Vagina (tissue), 2 donors: ENCODE measurements around the gene MCM3AP. TPM values are rescaled to one million over a fixed set of nuclear protein-coding genes. Genes with fewer than 3 reads are reported as not detected.

Experiments
- DNase-seq, 2 donors: peaks; one replicate each; pipeline ENCODE4 v3.0.0-alpha.2; 2017; ENCODE audit errors: extremely low spot score in 2 of 2
- H3K27ac ChIP-seq: fragments of 200-600 bp; sonication (generic); one replicate; pipeline ENCODE4 v1.5.1; 2019
- H3K27me3 ChIP-seq: fragments of 200-600 bp; sonication (generic); one replicate; pipeline ENCODE4 v1.5.1; 2019
- H3K36me3 ChIP-seq, 2 donors: fragments of 200-600 bp; sonication (generic); one replicate each; pipeline ENCODE4 v1.5.1; 2017 to 2019
- H3K4me1 ChIP-seq: fragments of 200-600 bp; sonication (generic); one replicate; pipeline ENCODE4 v1.5.1; 2019
- H3K4me3 ChIP-seq, 2 donors: fragments of 200-600 bp; sonication (generic); 1 replicate in 1 of 2; 2 replicates in 1 of 2; pipeline ENCODE4 v1.5.1; 2016 to 2019
- H3K9me3 ChIP-seq: fragments of 200-600 bp; sonication (generic); one replicate; pipeline ENCODE4 v1.5.1; 2019
- CTCF ChIP-seq, 3 experiments: fragments of 450-650 bp in 2 of 3; fragments of 200-600 bp in 1 of 3; sonication (generic) in 1 of 3; IDR thresholded peaks; one replicate each; pipeline ENCODE4 v1.5.1; 2017 to 2019; ENCODE audit warnings: antibody characterized with exemption in 3 of 3, mild to moderate bottlenecking in 2 of 3, moderate library complexity in 2 of 3
- POLR2A ChIP-seq, 2 donors: fragments of 450-650 bp; IDR thresholded peaks; one replicate each; pipeline ENCODE4 v1.6.1; 2017; ENCODE audit warnings: antibody characterized with exemption in 2 of 2, mild to moderate bottlenecking in 2 of 2, moderate library complexity in 2 of 2
- POLR2AphosphoS5 ChIP-seq, 2 donors: sonication (generic); formaldehyde crosslinking; IDR thresholded peaks; one replicate each; pipeline ENCODE4 v1.9.0; 2017; ENCODE audit warnings: antibody characterized with exemption in 2 of 2, mild to moderate bottlenecking in 2 of 2, low read depth in 1 of 2; ENCODE audit not compliant: insufficient read depth in 1 of 2
- intact Hi-C: fragments of 100-400 bp; cut with DNase I; formaldehyde crosslinking; loops from one replicate; pipeline ENCODE4 v1.15.1; 2023
- total RNA-seq: library from RNA; depleted of rRNA; stranded (reverse); fragments of >200 nt; gene quantifications from one replicate; pipeline ENCODE4 v1.2.3, GENCODE V29; 2016

MCM3AP gene
- total RNA-seq, 1 donor from 2014 or later: 115 TPM

GRCh38 chr21:46254208-46254975, 31.0 kb downstream of the MCM3AP start:
- intact Hi-C loops: no loop called here
- no peak for DNase-seq
- Histone ChIP-seq H3K4me1 (no peaks in the 10 kb centered on the region), H3K9me3 (no peaks in the 10 kb centered on the region), H3K4me3 (no peak overlapping the region), H3K36me3 (peaks cover 0 to 98% of the 10 kb centered on the region in 2 donors), H3K27ac (no peak overlapping the region), H3K27me3 (no peaks in the 10 kb centered on the region)
- TF ChIP-seq CTCF (IDR thresholded peaks at IDR 0.05) (no peak), POLR2AphosphoS5 (IDR thresholded peaks at IDR 0.05; ENCODE audit: insufficient read depth in 1 of 2, low read depth in 1 of 2) (no peak), POLR2A (IDR thresholded peaks at IDR 0.05) (no peak)

- Histone ChIP-seq H3K4me3 (no peak overlapping the region), H3K36me3 (peaks cover 0 to 97% of the 10 kb centered on the region in 2 donors), H3K4me1 (no peaks in the 10 kb centered on the region), H3K27me3 (no peaks in the 10 kb centered on the region), H3K27ac (no peak overlapping the region), H3K9me3 (no peaks in the 10 kb centered on the region)
- intact Hi-C loops: no loop called here
- TF ChIP-seq POLR2A (IDR thresholded peaks at IDR 0.05) (no peak), POLR2AphosphoS5 (IDR thresholded peaks at IDR 0.05; ENCODE audit: insufficient read depth in 1 of 2, low read depth in 1 of 2) (no peak), CTCF (IDR thresholded peaks at IDR 0.05) (no peak)
- DNase-seq: no peak
These were observed 31.7 kb downstream of the MCM3AP start for GRCh38 chr21:46253610-46254124.

DNA sequence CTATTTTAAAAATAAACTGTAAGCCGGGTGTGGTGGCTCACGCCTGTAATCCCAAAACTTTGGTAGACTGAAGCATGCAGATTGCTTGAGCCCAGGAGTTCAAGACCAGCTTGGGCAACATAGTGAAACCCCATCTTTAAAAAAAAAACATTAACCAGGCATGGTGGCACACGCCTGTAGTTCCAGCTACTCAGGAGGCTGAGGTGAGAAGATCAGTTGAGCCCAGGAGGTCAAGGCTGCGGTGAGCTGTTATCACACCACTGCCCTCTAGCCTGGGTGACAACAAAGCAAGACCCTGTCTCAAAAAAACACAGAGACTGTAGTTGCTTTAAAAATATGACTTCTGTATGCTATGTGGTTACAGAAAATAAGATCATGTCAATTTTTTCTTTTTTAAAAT, 32.6 kb downstream of the MCM3AP start:
- Histone ChIP-seq H3K4me1 (no peaks in the 10 kb centered on the region), H3K9me3 (no peaks in the 10 kb centered on the region), H3K27ac (no peak overlapping the region), H3K4me3 (no peak overlapping the region), H3K36me3 (peaks cover 0 to 93% of the 10 kb centered on the region in 2 donors), H3K27me3 (no peaks in the 10 kb centered on the region)
- intact Hi-C loops: no loop called here
- no peak for DNase-seq
- no peak for TF ChIP-seq POLR2A (IDR thresholded peaks at IDR 0.05)
- TF ChIP-seq POLR2AphosphoS5 (IDR thresholded peaks at IDR 0.05; ENCODE audit: insufficient read depth in 1 of 2, low read depth in 1 of 2): no peak
- TF ChIP-seq CTCF (IDR thresholded peaks at IDR 0.05): no peak

GRCh38 chr21:46250146-46250725, 35.2 kb downstream of the MCM3AP start:
- TF ChIP-seq CTCF (IDR thresholded peaks at IDR 0.05) (no peak), POLR2AphosphoS5 (IDR thresholded peaks at IDR 0.05; ENCODE audit: insufficient read depth in 1 of 2, low read depth in 1 of 2) (no peak), POLR2A (IDR thresholded peaks at IDR 0.05) (no peak)
- no peaks in the 10 kb centered on the region for H3K4me1 ChIP-seq
- H3K36me3 ChIP-seq: peaks cover 0 to 93% of the 10 kb centered on the region in 2 donors
- no peaks in the 10 kb centered on the region for H3K9me3 ChIP-seq
- H3K4me3 ChIP-seq: no peak overlapping the region
- intact Hi-C loops: no loop called here
- DNase-seq: no peak
- H3K27me3 ChIP-seq: no peaks in the 10 kb centered on the region
- H3K27ac ChIP-seq: no peak overlapping the region

GRCh38 chr21:46248827-46249226, 36.6 kb downstream of the MCM3AP start:
- no peak overlapping the region for H3K27ac ChIP-seq
- no peaks in the 10 kb centered on the region for H3K4me1 ChIP-seq
- no peak overlapping the region for H3K4me3 ChIP-seq
- H3K36me3 ChIP-seq: peaks cover 0 to 93% of the 10 kb centered on the region in 2 donors
- no peak for DNase-seq
- H3K9me3 ChIP-seq: no peaks in the 10 kb centered on the region
- H3K27me3 ChIP-seq: no peaks in the 10 kb centered on the region
- intact Hi-C loops: no loop called here
- TF ChIP-seq POLR2A (IDR thresholded peaks at IDR 0.05) (no peak), CTCF (IDR thresholded peaks at IDR 0.05) (no peak), POLR2AphosphoS5 (IDR thresholded peaks at IDR 0.05; ENCODE audit: insufficient read depth in 1 of 2, low read depth in 1 of 2) (no peak)
